ENCODE measurements around the gene CLOCK.
A peak's percentile ranks its signal among the peaks of the same experiment; 100 is the strongest.

CLOCK gene

GRCh38 chr4:55410431-55410830 lies 136.3 kb downstream of the CLOCK start:
- DNase-seq = no peak

GRCh38 chr4:55409468-55410171 lies 137.1 kb downstream of the CLOCK start:
- DNase-seq = no peak

GRCh38 chr4:55407764-55408163 lies 138.9 kb downstream of the CLOCK start:
- DNase-seq = no peak

GRCh38 chr4:55407119-55407518 lies 139.6 kb downstream of the CLOCK start:
- no peak for DNase-seq

- DNase-seq = no peak
These were observed 140.2 kb downstream of the CLOCK start for GRCh38 chr4:55406545-55406944.

- no peak for DNase-seq
These were observed 141.6 kb downstream of the CLOCK start for GRCh38 chr4:55405073-55405472.

GRCh38 chr4:55399581-55399980 lies 147.1 kb downstream of the CLOCK start:
- no peak for DNase-seq

- DNase-seq = no peak
These were observed 147.7 kb downstream of the CLOCK start for GRCh38 chr4:55398966-55399365.

GRCh38 chr4:55398461-55398860 lies 148.2 kb downstream of the CLOCK start:
- DNase-seq = no peak

GRCh38 chr4:55397520-55398321 lies 149.0 kb downstream of the CLOCK start:
- DNase-seq = no peak

GRCh38 chr4:55397126-55397436 lies 149.6 kb downstream of the CLOCK start:
- DNase-seq = no peak

GRCh38 chr4:55396308-55397125 lies 150.2 kb downstream of the CLOCK start:
- DNase-seq = peak; percentile 4

GRCh38 chr4:55395529-55396307 lies 151.0 kb downstream of the CLOCK start, which contains the start of gene TMEM165:
Gene TMEM165, plus strand, starts transcription at chr4:55395957. Its CDS starts 233 bp downstream, at chr4:55396190.
- peak; percentile 81 for DNase-seq

- DNase-seq = no peak
These were observed 151.5 kb downstream of the CLOCK start for GRCh38 chr4:55395218-55395528.

GRCh38 chr4:55393461-55394320 lies 153.0 kb downstream of the CLOCK start:
- no peak for DNase-seq

- DNase-seq = no peak
These were observed 159.9 kb downstream of the CLOCK start for GRCh38 chr4:55386840-55387239.

GRCh38 chr4:55386073-55386472 lies 160.6 kb downstream of the CLOCK start:
- no peak for DNase-seq

- no peak for DNase-seq
These were observed 161.5 kb downstream of the CLOCK start for GRCh38 chr4:55385201-55385649.

- DNase-seq = no peak
These were observed 164.2 kb downstream of the CLOCK start for GRCh38 chr4:55382488-55383003.

GRCh38 chr4:55381502-55381901 lies 165.2 kb downstream of the CLOCK start:
- DNase-seq = no peak

- no peak for DNase-seq
These were observed 166.1 kb downstream of the CLOCK start for GRCh38 chr4:55380576-55380975.

Measured in effector CD8-positive, alpha-beta T cell (primary cell).